ENCODE data around the gene NDUFA7. TPM values are rescaled to one million over a fixed set of nuclear protein-coding genes. Genes with fewer than 3 reads are reported as not detected.

The NDUFA7 gene
- total RNA-seq, 1 experiment from 2014 or later, result 73.0 TPM

- Histone ChIP-seq H4K5ac (ENCODE audit: insufficient read length, low read depth, low read length) (no peak within 1 kb of the TSS), H3K14ac (ENCODE audit: insufficient read depth, low read length) (peak within 1 kb of the TSS; percentile 74; the same call in 1 of the 2 replicates), H4K8ac (replicated peaks; ENCODE audit: insufficient read length, low read depth, low read length) (no peak within 1 kb of the TSS), H3K27me3 (ENCODE audit: insufficient read depth, low read length) (no peaks in the 10 kb centered on the region; the same call in 1 of the 2 replicates), H3K56ac (ENCODE audit: insufficient read length, low read depth, low read length) (no peak within 1 kb of the TSS), H3K9me3 (ENCODE audit: control insufficient read depth, low read depth, low read length) (no peaks in the 10 kb centered on the region), H2BK15ac (ENCODE audit: low read depth, low read length) (no peak within 1 kb of the TSS), H2AFZ (ENCODE audit: low read length) (no peak within 1 kb of the TSS), H2BK120ac (ENCODE audit: low read depth, low read length, poor library complexity, severe bottlenecking) (no peak within 1 kb of the TSS), H4K20me1 (ENCODE audit: control insufficient read depth, insufficient read depth, insufficient read length) (no peaks in the 10 kb centered on the region), H3K27ac (ENCODE audit: insufficient read length, low read depth, low read length) (no peak within 1 kb of the TSS), H3K4me1 (ENCODE audit: insufficient read depth, low read length) (peaks cover 4% of the 10 kb centered on the region; the same call in 1 of the 2 replicates), H4K91ac (ENCODE audit: insufficient read length, low read depth, low read length) (no peak within 1 kb of the TSS), H3K4me2 (ENCODE audit: insufficient read depth, insufficient read length, low read length) (peak within 1 kb of the TSS; percentile 48), H3K79me2 (ENCODE audit: insufficient read depth, low read length) (no peaks in the 10 kb centered on the region), H3K79me1 (ENCODE audit: insufficient read depth, low read depth, low read length, poor library complexity, severe bottlenecking) (no peaks in the 10 kb centered on the region), H3K9ac (ENCODE audit: extremely low read depth, insufficient read length, low read length) (no peak within 1 kb of the TSS), H3K23me2 (ENCODE audit: insufficient read length, low read depth, low read length, poor library complexity, severe bottlenecking) (peaks cover 6% of the 10 kb centered on the region), H2BK5ac (ENCODE audit: insufficient read length, low read length) (no peak within 1 kb of the TSS), H2BK20ac (ENCODE audit: low read depth, low read length, poor library complexity, severe bottlenecking) (no peak within 1 kb of the TSS), H3K18ac (ENCODE audit: insufficient read length, low read depth, low read length) (no peak within 1 kb of the TSS), H2BK12ac (ENCODE audit: insufficient read length, low read depth, low read length) (no peak within 1 kb of the TSS), H3K4ac (ENCODE audit: low read depth, low read length) (no peak within 1 kb of the TSS), H3T11ph (ENCODE audit: low read length) (no peak within 1 kb of the TSS), H2AK5ac (ENCODE audit: insufficient read length, low read length) (no peak within 1 kb of the TSS), H3K23ac (ENCODE audit: insufficient read length, low read depth, low read length) (no peak within 1 kb of the TSS)
- Mint-ChIP-seq H3K9me3 (no peaks in the 10 kb centered on the region), H3K4me3 (peak within 1 kb of the TSS; percentile 72 to 89), H3K4me1 (peaks cover 22 to 26% of the 10 kb centered on the region in 2 experiments), H3K36me3 (ENCODE audit: insufficient read depth in 1 of 3, low read depth in 3 of 3) (peaks cover 0 to 3% (median 0%) of the 10 kb centered on the region in 3 experiments; a peak in 3 of 7 replicates), H3K27ac (peak within 1 kb of the TSS in 2 of 3 experiments; percentile 39 to 71; a peak in 2 of 7 replicates), H3K27me3 (ENCODE audit: low read depth) (peaks cover 59% of the 10 kb centered on the region)
- WGBS (ENCODE audit: extremely low coverage, insufficient read length, low lambda C conversion rate), result no CpG with 5 or more reads among the region's 81 CpGs
- DNase-seq, result peak; percentile 81
- no peak; the same call in 1 of the 3 replicates for TF ChIP-seq CTCF (conservative IDR thresholded peaks at IDR 0.05)
Observed at GRCh38 chr19:8363803-8364771, 42.9 kb upstream of the NDUFA7 start, which contains the start of gene ANGPTL4. Gene ANGPTL4 (plus strand): TSS chr19:8364155. CDS start chr19:8364322, 167 bp downstream.
